Measurements from ENCODE around the gene RALBP1.
"Not testable (repeated sequence)": the region's sequence is repeated elsewhere in the genome, so short reads cannot be mapped to it uniquely, and the experiment has no call there.

RALBP1 gene

DNA sequence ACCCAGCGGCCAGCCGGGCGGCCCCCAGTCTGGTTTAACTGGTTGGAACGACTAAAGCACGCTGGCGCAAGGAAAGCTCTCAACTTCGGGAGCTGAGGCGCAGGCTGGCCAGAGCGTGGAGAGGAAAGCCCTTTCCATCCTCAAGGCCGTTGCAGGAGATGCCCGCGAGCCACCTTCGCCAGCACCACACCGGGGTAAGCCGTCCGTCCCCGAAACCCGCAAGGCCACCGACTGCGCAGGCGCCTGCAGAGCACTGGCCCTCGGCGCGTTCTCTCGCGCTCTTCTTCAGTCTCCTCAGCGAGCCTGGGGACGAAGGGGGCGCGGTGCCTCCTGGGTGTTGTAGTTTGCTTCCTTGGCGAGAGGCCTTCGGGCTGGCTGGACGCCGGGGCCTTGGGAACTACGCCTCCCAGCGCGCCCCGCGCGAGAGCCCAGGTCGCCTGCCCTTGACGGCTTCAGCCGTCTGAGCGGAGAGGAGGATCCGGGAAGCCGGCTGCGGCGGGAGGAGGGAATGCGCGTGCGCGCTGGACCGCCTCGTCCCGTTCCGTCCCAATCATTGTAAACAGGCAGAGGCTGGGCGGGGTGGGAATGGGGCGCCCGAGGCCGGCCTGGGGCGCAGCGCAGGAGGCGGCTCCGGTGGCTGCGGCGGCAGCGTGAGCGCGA lies at the start of gene RALBP1:
Gene RALBP1, plus strand, starts transcription at position 531 of the 660 bp plus-strand sequence. CDS start 37,533 bp downstream, outside the sequence.
- FAIRE-seq (peak; percentile 80), DNase-seq (ENCODE audit: low spot score) (peak; percentile 95)

DNA sequence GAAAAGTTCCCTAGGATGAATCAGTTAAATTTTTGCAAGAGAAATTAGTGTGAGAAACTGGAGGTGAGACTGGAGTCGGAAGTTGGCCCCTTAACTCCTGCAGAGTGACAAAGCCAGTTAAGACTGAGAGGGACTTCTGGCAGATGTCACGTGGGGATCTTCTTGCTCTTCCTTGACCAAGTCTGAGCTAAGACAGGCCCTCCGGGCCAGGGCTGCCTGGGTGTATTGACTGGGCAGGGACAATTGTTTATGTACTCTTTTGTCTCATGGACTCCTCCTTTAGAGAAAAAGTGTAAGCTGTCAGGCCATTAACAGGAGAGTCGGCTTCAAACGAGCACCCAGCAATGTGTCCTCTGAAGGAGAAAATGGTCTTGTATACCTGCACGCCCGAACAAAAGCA lies 48.6 kb upstream of the RALBP1 start:
- no peak for FAIRE-seq
- DNase-seq (ENCODE audit: low spot score): no peak

DNA sequence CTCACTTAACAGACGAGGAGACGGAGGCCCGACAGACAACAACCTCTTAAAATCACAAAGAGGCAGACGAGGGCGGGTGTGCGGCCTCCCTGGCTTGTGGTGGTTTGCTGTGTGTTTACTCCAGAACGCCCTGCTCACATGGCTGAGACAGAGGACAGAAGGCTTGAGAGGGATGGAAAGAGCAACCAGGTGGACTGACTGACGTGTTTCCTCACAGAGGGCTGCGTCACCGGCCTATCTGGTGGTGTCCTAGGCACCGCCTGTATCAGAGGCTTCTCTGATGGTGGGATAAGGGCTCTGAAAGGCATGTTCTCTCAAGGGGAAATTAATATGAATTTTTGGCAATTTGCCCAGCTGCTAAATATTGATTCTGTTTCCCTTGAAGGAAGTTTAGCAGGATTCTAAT lies 47.0 kb upstream of the RALBP1 start:
- FAIRE-seq (no peak), DNase-seq (ENCODE audit: low spot score) (no peak)

DNA sequence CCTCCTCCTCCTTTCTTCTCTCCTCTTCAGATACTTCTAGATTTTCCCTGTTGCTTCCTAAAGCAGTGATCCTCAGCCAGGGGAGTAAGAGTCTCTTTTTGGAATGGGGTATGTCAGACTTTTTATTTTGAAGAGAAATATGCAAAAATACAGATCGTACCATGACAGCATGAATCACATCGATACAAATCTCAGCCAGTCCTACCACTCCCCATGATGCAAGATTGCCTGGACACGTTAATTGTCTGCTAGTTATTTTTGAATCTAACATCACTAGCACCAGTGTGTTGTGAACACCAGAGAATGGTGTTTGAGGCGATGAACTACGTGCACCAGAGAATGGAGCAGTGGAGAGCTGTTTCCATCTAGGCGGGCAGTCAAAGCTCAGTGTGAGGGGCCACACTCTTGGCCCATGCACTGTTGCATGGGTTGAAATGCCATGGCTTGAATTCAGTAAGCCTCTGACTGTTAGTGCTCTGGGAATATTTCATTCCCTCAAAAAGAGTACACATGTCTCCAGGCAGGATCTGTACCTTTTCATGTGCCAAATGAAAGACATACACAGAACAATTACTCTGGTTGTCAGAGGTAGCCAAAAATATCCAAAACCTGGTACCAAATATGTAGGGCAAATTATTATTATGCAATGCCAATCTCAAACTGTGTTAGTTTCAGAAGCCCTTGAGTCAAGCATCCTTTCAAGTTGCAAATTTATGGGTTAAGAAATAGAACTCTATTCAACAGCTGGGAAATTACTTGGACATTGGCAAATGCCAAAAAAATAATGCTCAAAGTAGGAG lies 46.3 kb upstream of the RALBP1 start:
- no peak for FAIRE-seq
- DNase-seq (ENCODE audit: low spot score): no peak

DNA sequence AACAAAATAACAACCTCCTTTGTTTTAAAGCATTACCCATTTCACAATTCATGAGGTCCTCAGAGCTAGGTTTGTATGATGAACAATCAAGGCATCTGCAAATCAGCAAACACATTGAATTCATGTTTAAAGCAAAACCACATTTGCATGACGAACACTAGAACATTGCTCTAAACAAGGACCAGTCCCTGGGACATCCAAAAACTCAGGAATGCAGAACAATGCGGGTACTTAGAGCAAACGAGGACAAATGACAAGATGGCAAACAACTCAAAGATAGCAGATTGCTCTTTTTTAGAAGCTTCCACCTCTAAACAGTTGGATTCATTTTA lies 45.7 kb upstream of the RALBP1 start:
- DNase-seq (ENCODE audit: low spot score): no peak

DNA sequence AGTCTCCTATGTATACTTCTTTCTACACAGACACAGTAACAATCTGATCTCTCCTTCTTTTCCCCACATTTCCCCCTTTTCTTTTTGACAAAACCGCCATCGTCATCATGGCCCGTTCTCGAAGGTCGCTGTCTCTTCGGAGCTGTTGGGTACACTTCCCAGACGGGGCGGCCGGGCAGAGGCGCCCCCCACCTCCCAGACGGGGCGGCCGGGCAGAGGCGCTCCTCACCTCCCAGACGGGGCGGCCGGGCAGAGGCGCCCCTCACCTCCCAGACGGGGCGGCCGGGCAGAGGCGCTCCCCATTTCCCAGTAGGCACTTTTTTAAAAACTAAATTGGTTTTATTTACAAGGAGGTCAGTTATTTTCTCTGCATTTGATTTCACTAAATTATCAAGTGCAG lies 45.0 kb upstream of the RALBP1 start:
- FAIRE-seq; DNase-seq (ENCODE audit: low spot score): not testable (repeated sequence)

More for the DNA sequence above, 45.7 kb upstream of the RALBP1 start:
- FAIRE-seq: no peak

DNA sequence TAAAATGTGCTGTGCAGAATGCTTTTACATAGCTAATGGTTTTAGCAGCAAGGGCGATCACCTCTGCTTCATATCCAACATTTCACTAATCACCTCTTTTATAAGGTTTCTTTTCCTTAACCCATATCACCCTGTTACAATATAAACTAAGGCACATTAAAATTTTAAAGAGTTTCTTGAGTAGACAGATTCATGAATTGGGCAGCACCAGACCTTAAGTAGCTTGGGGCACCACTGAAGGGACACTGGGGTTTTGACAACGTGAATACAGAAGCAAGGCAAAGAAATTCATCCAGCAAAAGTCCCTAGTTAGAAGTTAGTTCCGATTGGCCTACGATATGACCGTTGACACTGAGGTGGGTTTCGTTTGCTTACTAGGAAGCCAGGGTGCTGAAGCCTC lies 44.0 kb upstream of the RALBP1 start:
- FAIRE-seq: no peak

DNA sequence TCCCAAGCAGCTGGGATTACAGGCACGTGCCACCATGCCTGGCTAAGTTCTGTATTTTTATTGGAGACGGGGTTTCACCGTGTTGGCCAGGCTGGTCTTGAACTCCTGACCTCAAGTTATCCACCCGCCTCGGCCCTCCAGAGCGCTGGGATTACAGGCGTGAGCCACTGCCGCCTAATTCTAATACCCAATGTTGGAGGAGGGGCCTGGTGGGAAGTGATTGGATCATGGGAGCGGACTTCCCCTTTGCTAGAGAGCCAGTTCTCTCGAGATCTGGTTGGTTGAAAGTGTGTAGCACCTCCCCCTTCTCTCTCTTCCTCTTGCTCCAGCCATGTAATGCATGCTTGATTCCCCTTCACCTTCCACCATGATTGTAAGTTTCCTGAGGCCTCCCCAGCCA lies 42.2 kb upstream of the RALBP1 start:
- FAIRE-seq: not testable (repeated sequence)

More for the DNA sequence above, 44.0 kb upstream of the RALBP1 start:
- DNase-seq (ENCODE audit: low spot score): no peak

DNA sequence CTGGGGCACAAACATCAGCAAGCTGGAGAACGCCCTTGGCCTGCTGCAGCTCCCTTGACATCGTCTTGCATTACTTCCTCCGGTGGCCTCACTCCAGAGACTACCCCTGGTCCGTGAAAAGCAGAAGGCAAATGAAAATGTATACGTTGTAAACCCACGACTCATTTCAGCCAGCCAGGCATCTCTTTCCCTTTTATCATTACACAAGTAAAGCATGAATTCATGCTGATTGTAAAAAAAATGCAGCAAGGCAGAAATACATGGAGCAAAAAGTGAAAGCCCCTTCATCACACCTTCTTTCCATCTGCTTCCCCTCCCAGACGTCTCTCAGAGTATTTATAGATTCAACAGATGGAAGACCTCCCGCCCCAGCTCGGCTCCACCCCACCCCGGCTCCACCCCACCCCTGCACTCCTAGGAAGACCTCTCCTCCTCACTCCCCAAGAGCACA lies 41.6 kb upstream of the RALBP1 start:
- FAIRE-seq (no peak), DNase-seq (ENCODE audit: low spot score) (no peak)

More for the DNA sequence above, 42.2 kb upstream of the RALBP1 start:
- not testable (repeated sequence) for DNase-seq (ENCODE audit: low spot score)

DNA sequence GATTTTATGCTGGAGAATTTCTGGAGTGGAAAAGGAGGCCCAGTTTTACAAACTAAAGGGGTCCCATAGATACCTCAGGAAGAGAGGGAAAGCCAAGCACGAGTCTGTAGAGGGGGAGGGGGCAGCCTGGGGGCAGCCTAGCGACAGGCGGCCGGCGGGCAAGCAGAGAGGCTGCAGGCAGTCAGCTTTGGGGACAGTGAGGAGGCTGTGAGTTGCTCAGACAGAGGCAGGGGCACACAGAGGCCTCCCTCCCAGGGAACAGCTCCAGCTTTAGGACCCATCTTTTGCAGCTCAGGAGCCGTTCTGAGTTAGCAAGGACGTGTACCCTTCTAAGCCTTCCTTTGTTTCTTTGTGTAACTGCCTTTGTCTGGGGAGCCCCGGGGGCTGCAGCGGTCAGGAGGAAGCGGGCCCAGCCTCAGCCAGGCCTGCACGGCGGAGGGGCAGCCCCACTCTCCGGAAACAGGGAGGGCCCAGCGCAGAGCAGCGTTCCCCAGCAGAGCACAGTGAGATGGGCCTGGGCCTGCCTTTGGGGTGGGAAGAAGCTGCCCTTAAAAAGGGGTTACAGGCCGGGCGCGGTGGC lies 41.1 kb upstream of the RALBP1 start:
- DNase-seq (ENCODE audit: low spot score) (no peak), FAIRE-seq (no peak)

DNA sequence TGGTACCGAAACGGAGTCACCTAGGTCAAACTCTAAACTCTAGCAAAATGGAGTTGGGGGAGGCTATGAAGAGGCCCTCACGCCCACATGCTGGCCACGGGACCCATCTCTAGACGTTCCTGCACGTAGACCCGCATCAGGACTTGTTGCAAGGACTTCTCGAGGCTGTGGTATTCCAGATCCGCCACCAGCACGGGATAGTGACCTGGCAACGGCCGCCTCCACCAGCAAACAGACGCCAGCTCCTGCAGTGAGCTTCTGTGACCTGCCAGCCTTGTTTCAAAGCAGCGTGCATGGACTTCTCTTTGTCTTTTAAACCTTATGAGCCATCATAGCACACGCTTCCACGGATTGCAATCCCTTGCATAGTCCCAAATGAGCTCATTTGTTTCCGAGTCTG lies 40.3 kb upstream of the RALBP1 start:
- DNase-seq (ENCODE audit: low spot score): no peak
- FAIRE-seq: no peak

DNA sequence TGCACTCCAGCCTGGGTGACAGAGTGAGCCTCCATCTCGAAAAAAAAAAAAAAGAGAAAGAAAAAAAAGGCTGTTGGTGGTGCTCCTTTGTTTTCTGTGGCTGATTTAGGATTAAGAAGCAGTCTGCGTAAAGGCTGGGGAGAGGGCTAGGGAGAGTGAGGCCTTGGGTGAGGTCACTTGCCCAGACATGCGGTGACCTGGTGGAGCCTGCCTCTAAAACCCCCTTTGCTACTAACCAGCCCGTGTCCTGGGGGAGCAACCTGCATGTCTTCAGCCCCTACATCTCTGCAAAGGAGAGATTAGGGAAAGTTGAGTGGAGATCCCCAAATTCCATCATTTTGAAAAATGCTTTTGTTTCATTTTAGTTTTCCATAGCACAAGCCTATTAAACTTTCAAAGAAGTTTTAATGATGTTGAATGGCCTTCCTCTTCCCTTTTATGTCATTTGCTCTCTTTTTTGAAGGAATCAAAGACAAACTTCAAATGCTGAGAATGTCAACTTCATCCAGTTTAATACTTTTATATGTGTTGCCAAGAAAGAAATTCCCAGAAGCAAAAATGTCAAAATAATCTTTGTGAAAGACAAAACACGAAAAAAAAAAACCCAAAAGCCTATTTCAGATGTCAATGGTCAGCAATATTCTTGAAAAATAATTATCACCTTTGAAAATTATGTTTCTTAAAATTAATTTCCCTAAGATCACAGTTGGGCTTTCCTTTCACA lies 38.9 kb upstream of the RALBP1 start:
- FAIRE-seq (no peak), DNase-seq (ENCODE audit: low spot score) (no peak)

DNA sequence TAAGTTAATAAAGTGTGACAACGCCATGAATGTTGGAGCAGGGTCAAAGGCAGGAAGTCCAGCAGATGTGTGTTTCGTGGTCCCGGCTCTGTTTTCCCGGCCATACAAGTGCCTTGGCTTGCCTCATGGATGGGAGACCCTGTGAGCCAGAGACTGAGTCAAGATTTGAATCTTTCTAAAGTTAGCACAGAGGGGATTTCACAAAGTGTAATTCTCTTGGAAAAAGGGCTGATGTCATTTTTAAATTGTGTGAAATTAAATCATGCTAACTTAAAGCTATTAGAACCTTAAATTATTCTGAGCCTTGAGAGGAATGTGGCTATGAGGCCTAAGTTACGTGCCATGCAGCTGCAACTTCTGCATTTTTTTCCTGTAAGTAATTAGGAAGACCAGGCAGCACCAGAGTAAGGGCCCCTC lies 38.3 kb upstream of the RALBP1 start:
- DNase-seq (ENCODE audit: low spot score) (no peak), FAIRE-seq (no peak)

DNA sequence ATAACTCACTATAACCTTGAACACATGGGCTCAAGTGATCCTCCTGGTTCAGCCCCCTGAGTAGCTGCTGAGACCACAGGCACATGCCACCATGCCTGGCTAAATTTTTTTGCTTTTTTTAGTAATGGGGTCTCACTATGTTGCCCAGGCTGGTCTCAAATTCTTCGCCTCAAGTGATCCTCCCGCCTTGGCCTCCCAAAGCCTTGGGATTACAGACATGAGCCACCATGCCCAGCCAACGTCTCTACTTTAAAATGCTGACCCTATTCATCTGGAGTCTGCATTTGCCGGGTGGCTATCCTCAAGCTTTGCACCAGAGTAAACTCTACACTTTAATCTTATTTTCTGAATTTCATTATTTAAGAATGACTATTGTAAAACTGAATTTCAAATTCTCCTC lies 37.6 kb upstream of the RALBP1 start:
- DNase-seq (ENCODE audit: low spot score) (no peak), FAIRE-seq (no peak)

DNA sequence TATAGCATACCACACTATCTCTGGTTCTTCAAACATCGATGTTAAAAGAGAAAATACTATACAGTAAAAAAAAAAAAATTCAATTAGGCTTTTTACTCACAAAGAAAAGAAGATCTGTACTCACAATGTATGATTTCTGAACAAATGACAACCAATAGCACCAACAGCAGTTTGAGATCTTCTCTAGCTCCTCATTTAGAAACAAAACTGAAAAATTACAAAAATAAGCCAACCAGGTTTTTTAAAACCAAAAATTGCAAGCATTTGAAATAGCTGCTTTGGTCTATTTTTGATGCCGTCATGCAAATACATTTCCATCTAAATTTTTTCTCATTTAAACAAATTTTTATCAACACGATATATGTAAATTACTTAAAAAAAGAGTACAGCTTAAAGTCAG lies 34.3 kb upstream of the RALBP1 start:
- FAIRE-seq: no peak
- DNase-seq (ENCODE audit: low spot score): no peak

DNA sequence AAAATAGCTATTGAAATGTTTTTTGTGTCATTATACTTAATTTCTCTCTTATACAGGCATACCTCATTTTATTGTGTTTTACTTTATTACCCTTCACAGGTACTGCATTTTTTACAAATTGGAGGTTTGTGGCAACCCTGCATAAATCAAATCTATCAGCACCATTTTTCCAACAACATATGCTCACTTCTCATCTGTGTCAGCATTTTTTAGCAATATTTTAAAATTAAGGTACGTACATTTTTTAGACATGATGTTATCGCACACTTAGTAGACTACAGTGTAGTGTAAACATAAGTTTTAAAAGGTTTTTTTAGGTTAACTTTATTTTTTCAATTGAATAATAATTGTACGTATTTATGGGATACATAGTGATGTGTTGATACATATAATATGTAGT lies 30.8 kb upstream of the RALBP1 start:
- DNase-seq (ENCODE audit: low spot score) (no peak), FAIRE-seq (no peak)

DNA sequence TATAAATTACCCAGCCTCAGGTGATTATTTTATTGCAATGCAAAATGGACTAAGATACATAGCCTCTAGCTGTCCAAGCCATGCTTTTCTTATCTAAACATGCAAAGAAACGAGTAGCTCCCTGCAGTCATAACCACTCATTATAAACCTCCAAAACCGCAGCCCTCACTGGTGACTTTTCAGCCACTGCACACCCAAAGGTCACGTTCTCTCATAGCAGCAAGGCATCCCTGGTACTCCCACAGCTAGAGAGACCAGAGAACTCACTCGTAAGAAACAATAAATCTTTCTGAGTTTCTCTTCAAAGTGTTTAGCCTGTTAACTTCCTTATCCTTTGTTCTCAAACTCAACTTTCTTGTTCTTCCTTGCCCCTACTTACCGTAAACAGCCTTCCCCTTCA lies 28.5 kb upstream of the RALBP1 start:
- FAIRE-seq: peak; percentile 78

DNA sequence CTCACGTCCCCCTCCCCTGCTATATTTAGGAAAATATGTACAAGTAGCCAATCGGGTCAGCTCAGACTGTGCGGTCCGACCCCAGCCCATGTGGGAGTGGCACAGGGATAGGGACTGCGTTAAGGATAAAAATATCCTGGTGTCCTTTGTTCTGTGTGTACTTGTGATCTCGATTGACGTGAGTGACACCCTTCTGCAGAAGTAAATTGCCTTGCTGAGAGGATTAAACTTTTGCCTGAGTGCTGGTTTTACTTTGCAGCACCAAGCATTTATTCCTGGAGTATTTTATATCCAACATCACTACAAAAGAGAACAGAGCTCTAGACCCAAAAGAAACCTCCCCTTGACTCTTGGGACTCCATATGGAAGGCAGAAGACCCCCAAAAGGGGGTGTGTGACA lies 28.0 kb upstream of the RALBP1 start:
- FAIRE-seq: no peak

More for the DNA sequence above, 28.5 kb upstream of the RALBP1 start:
- peak; percentile 37 for DNase-seq (ENCODE audit: low spot score)

DNA sequence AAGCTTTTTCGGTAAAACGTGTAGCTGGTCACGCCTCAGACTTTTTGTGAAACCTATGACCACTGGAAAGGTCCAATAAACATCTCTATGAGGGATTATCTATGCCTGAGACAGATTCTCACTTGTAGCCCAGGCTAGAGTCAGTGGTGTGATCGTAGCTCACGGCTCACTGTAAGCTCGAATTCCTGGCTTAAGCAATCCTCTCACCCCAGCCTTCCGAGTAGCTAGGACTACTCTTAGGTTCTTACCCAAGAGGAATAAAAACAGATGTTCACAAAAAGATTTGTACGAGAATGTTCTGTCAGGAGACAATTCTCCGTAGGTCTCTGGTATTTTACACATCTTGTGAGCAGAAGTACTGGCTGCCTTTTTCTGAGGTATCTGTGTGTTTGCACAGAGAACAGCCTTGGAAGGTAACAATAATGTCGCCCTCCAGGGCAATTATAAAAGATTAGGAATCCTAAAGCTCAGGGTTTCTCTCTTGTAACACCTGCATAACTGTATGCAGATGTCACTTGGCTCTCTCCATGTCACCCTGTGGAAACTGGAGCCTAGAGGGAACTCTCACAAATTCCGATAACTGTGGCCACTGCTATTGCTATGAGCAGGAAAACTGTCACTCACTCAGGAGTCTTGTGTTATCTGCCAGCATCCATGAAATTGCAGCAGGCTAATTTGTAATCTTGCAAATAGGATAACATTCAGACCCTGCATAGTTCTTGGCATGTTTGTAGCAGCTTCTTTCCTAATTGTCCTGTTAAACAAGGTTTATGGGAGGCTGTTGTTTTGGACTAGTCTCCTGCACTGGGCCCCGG lies 25.5 kb upstream of the RALBP1 start:
- DNase-seq (ENCODE audit: low spot score) (no peak), FAIRE-seq (no peak)

More for the DNA sequence above, 28.0 kb upstream of the RALBP1 start:
- DNase-seq (ENCODE audit: low spot score): no peak

DNA sequence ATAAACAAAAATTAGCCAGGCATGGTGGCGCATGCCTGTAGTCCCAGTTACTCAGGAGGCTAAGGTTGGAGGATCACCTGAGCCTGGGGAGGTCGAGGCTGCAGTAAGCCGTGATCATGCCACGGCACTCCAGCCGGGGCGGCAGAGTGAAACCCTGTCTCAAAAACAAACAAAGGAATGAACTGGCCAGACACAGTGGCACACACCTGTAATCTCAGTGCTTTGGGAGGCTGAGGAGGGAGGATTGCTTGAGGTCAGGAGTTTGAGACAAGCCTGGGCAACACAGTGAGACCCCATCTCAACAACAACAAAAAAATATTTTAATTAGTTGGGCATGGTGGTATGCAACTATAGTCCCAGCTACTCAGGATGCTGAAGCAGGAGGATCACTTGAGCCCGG lies 24.4 kb upstream of the RALBP1 start:
- not testable (repeated sequence) for FAIRE-seq; DNase-seq (ENCODE audit: low spot score)

DNA sequence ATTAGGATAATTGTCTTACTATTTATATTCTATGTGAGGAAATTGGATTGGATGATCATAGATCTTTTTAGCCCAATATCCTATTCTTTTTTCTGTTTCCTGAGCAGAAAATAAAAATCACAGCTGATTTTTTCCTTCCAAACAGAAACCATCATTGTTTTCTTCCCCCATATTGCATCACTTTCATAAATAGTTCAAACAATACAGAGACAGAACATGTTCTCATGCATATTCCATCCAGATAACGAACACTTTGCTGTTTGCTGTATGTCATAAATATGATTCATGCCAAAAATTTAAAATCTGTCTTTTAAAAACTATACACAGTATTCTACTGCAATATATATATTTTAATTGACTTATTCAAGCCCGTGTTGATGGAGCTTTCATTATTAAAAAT lies 22.0 kb upstream of the RALBP1 start:
- DNase-seq (ENCODE audit: low spot score) (no peak), FAIRE-seq (no peak)

Measured in RCC 7860 (cell line).